SK-N-SH treated with all-trans-retinoic acid at 6 μM for 48 hours (cell line): Measurements from ENCODE around the gene LRATD1.

Experiments
- ATAC-seq: fragments of 200-7000 bp; cut with Tn5 transposase; 3 replicates; pipeline ENCODE4 v1.9.1; 2020; ENCODE audit warnings: mild to moderate bottlenecking, moderate library complexity
- ARNTL ChIP-seq: fragments of 450-650 bp; formaldehyde crosslinking; IDR thresholded peaks from 2 replicates; pipeline ENCODE4 v1.5.0; 2020; ENCODE audit warnings: low read depth, mild to moderate bottlenecking, moderate library complexity, borderline replicate concordance
- CSDC2 ChIP-seq: fragments of 250-450 bp; sonication (Bioruptor Pico); IDR thresholded peaks from 2 replicates; pipeline ENCODE4 v1.5.0; 2020; ENCODE audit warnings: mild to moderate bottlenecking, moderate library complexity
- ESRRG ChIP-seq: fragments of 250-450 bp; sonication (Bioruptor Pico); IDR thresholded peaks from 2 replicates; pipeline ENCODE4 v1.6.1; 2021; ENCODE audit warnings: mild to moderate bottlenecking
- GLIS3 ChIP-seq: fragments of 250-450 bp; sonication (Bioruptor Pico); IDR thresholded peaks from 2 replicates; pipeline ENCODE4 v1.5.0; 2020; ENCODE audit warnings: mild to moderate bottlenecking, moderate library complexity
- ISL1 ChIP-seq: fragments of 250-450 bp; sonication (Bioruptor Pico); IDR thresholded peaks from 2 replicates; pipeline ENCODE4 v2.1.2; 2022; ENCODE audit warnings: mild to moderate bottlenecking, moderate library complexity
- OSR1 ChIP-seq: fragments of 250-450 bp; sonication (Bioruptor Pico); IDR thresholded peaks from 2 replicates; pipeline ENCODE4 v1.8.0; 2022; ENCODE audit warnings: moderate library complexity, mild to moderate bottlenecking, inconsistent platforms
- PPARA ChIP-seq: fragments of 250-450 bp; sonication (Bioruptor Pico); IDR thresholded peaks from 2 replicates; pipeline ENCODE4 v1.5.0; 2020; ENCODE audit warnings: mild to moderate bottlenecking, borderline replicate concordance
- SNAI2 ChIP-seq: fragments of 250-450 bp; sonication (Bioruptor Pico); IDR thresholded peaks from 2 replicates; pipeline ENCODE4 v1.5.0; 2020; ENCODE audit warnings: mild to moderate bottlenecking, moderate library complexity
- TCF4 ChIP-seq: fragments of 250-450 bp; sonication (Bioruptor Pico); IDR thresholded peaks from 2 replicates; pipeline ENCODE4 v1.8.0; 2021; ENCODE audit warnings: mild to moderate bottlenecking, moderate library complexity, borderline replicate concordance
- TOX ChIP-seq: fragments of 250-450 bp; sonication (Bioruptor Pico); IDR thresholded peaks from 2 replicates; pipeline ENCODE4 v1.8.0; 2021; ENCODE audit warnings: mild to moderate bottlenecking, moderate library complexity, borderline replicate concordance
- ZC3H10 ChIP-seq: fragments of 250-450 bp; sonication (Bioruptor Pico); IDR thresholded peaks from 2 replicates; pipeline ENCODE4 v1.5.1; 2021; ENCODE audit warnings: mild to moderate bottlenecking, moderate library complexity
- ZFP30 ChIP-seq: fragments of 450-650 bp; formaldehyde crosslinking; IDR thresholded peaks from 2 replicates; pipeline ENCODE4 v1.5.0; 2022; ENCODE audit warnings: mild to moderate bottlenecking, moderate library complexity
- ZNF565 ChIP-seq: fragments of 450-650 bp; formaldehyde crosslinking; conservative IDR thresholded peaks from 2 replicates; pipeline ENCODE4 v1.5.0; 2020; ENCODE audit warnings: low read depth, mild to moderate bottlenecking, moderate library complexity
- ZNF70 ChIP-seq: fragments of 450-650 bp; formaldehyde crosslinking; IDR thresholded peaks from 2 replicates; pipeline ENCODE4 v1.5.0; 2020; ENCODE audit warnings: mild to moderate bottlenecking, moderate library complexity
- ZNF8 ChIP-seq: fragments of 450-650 bp; formaldehyde crosslinking; IDR thresholded peaks from 2 replicates; pipeline ENCODE4 v1.5.0; 2020; ENCODE audit warnings: mild to moderate bottlenecking, moderate library complexity
- TF ChIP-seq, protein P1 (sequence below): fragments of 250-450 bp; sonication (Bioruptor Pico); IDR thresholded peaks from 2 replicates; pipeline ENCODE4 v1.8.0; 2020; ENCODE audit warnings: mild to moderate bottlenecking, moderate library complexity, borderline replicate concordance
- TF ChIP-seq, protein P2 (sequence below): fragments of 250-450 bp; sonication (Bioruptor Pico); IDR thresholded peaks from 2 replicates; pipeline ENCODE4 v1.5.1; 2020; ENCODE audit warnings: low read depth, mild to moderate bottlenecking, moderate library complexity
- TF ChIP-seq, protein P3 (sequence below): fragments of 250-450 bp; sonication (Bioruptor Pico); IDR thresholded peaks from 2 replicates; pipeline ENCODE4 v1.5.0; 2020; ENCODE audit warnings: mild to moderate bottlenecking, moderate library complexity
- TF ChIP-seq, protein P4 (sequence below): fragments of 250-450 bp; sonication (Bioruptor Pico); IDR thresholded peaks from 2 replicates; pipeline ENCODE4 v1.5.1; 2021; ENCODE audit warnings: mild to moderate bottlenecking, moderate library complexity
- TF ChIP-seq, protein P5 (sequence below): fragments of 250-450 bp; sonication (Bioruptor Pico); IDR thresholded peaks from 2 replicates; pipeline ENCODE4 v1.8.0; 2021; ENCODE audit warnings: low read depth, mild to moderate bottlenecking, moderate library complexity, borderline replicate concordance

LRATD1 gene

DNA sequence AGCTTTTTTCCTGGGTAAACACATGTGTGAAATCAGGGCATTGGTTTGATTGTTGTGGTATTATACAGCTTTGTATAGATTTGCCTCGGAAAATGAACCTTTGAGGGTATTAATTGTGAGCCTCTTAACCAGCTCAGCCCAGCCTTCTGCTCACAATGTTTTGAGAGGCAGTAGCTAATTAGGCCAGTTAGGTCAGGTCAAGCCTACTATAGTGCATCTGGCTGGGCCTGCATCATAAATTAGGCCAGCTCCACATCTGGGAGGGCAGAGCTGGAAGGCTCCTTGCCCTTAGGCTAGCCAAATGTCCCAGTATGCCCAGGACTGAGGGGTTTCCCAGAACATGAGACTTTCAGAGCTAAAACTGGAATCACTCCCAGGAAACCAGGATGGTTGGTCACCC, 43.0 kb downstream of the LRATD1 start:
- no peak for ATAC-seq

DNA sequence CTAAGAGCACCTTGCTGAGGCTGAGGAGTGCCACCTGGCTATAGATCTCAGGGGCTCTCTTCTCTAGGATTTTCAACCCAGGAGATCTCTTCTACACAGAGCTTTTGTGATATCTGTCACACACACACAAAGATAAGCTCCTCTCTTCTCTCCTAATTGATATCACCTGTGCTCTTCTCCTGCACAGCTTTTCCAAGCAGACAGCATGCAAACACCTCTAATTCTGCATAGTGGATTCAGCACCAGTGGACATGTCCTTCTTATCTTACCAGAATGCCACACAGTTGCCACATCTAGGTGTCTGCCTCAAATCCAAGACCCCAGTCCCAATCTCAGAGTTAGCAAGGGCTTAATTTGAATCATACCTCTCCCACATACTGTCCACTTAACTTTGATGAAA, 43.9 kb downstream of the LRATD1 start:
- TF ChIP-seq, protein P1, sequence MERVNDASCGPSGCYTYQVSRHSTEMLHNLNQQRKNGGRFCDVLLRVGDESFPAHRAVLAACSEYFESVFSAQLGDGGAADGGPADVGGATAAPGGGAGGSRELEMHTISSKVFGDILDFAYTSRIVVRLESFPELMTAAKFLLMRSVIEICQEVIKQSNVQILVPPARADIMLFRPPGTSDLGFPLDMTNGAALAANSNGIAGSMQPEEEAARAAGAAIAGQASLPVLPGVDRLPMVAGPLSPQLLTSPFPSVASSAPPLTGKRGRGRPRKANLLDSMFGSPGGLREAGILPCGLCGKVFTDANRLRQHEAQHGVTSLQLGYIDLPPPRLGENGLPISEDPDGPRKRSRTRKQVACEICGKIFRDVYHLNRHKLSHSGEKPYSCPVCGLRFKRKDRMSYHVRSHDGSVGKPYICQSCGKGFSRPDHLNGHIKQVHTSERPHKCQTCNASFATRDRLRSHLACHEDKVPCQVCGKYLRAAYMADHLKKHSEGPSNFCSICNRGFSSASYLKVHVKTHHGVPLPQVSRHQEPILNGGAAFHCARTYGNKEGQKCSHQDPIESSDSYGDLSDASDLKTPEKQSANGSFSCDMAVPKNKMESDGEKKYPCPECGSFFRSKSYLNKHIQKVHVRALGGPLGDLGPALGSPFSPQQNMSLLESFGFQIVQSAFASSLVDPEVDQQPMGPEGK (CRISPR knock-in tag), result no peak
- TF ChIP-seq ZNF8 (no peak), OSR1 (no peak), TCF4 (CRISPR knock-in tag) (no peak), ZFP30 (CRISPR knock-in tag) (no peak), ARNTL (no peak), ESRRG (CRISPR knock-in tag) (no peak), SNAI2 (CRISPR knock-in tag) (no peak)
- TF ChIP-seq, protein P2, sequence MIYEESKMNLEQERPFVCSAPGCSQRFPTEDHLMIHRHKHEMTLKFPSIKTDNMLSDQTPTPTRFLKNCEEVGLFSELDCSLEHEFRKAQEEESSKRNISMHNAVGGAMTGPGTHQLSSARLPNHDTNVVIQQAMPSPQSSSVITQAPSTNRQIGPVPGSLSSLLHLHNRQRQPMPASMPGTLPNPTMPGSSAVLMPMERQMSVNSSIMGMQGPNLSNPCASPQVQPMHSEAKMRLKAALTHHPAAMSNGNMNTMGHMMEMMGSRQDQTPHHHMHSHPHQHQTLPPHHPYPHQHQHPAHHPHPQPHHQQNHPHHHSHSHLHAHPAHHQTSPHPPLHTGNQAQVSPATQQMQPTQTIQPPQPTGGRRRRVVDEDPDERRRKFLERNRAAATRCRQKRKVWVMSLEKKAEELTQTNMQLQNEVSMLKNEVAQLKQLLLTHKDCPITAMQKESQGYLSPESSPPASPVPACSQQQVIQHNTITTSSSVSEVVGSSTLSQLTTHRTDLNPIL (CRISPR knock-in tag), result no peak
- no peak for ATAC-seq

More for the DNA sequence above, 43.0 kb downstream of the LRATD1 start:
- TF ChIP-seq, protein P1 (CRISPR knock-in tag), result no peak
- TF ChIP-seq GLIS3 (CRISPR knock-in tag) (no peak), SNAI2 (CRISPR knock-in tag) (no peak), ZFP30 (CRISPR knock-in tag) (no peak), CSDC2 (CRISPR knock-in tag) (no peak), ISL1 (CRISPR knock-in tag) (no peak), ZC3H10 (CRISPR knock-in tag) (no peak)
- TF ChIP-seq, protein P3, sequence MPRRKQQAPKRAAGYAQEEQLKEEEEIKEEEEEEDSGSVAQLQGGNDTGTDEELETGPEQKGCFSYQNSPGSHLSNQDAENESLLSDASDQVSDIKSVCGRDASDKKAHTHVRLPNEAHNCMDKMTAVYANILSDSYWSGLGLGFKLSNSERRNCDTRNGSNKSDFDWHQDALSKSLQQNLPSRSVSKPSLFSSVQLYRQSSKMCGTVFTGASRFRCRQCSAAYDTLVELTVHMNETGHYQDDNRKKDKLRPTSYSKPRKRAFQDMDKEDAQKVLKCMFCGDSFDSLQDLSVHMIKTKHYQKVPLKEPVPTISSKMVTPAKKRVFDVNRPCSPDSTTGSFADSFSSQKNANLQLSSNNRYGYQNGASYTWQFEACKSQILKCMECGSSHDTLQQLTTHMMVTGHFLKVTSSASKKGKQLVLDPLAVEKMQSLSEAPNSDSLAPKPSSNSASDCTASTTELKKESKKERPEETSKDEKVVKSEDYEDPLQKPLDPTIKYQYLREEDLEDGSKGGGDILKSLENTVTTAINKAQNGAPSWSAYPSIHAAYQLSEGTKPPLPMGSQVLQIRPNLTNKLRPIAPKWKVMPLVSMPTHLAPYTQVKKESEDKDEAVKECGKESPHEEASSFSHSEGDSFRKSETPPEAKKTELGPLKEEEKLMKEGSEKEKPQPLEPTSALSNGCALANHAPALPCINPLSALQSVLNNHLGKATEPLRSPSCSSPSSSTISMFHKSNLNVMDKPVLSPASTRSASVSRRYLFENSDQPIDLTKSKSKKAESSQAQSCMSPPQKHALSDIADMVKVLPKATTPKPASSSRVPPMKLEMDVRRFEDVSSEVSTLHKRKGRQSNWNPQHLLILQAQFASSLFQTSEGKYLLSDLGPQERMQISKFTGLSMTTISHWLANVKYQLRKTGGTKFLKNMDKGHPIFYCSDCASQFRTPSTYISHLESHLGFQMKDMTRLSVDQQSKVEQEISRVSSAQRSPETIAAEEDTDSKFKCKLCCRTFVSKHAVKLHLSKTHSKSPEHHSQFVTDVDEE, result no peak
- TF ChIP-seq, protein P4, sequence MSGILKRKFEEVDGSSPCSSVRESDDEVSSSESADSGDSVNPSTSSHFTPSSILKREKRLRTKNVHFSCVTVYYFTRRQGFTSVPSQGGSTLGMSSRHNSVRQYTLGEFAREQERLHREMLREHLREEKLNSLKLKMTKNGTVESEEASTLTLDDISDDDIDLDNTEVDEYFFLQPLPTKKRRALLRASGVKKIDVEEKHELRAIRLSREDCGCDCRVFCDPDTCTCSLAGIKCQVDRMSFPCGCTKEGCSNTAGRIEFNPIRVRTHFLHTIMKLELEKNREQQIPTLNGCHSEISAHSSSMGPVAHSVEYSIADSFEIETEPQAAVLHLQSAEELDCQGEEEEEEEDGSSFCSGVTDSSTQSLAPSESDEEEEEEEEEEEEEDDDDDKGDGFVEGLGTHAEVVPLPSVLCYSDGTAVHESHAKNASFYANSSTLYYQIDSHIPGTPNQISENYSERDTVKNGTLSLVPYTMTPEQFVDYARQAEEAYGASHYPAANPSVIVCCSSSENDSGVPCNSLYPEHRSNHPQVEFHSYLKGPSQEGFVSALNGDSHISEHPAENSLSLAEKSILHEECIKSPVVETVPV, result no peak

DNA sequence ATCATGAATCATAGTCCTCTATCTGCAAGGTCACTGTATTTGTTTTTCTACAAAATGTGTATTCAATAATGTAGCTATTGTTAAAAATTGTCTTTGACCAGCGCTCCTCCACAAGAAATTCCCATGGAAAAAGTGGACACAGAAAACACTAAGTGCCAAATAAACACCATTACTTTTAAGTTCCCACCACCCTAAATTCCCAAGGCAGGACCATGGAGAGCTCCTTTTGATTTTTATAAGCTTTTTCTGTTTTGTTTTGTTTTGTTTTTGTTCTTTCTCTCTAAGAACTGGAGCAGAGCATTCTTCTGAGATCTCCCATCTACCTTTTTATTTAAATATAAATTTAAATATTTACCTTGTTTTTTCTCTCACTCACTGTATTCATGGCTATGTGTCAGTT, 44.5 kb downstream of the LRATD1 start:
- no peak for ATAC-seq
- TF ChIP-seq ZNF70 (CRISPR knock-in tag) (no peak), ZC3H10 (CRISPR knock-in tag) (no peak)
- TF ChIP-seq, protein P5, sequence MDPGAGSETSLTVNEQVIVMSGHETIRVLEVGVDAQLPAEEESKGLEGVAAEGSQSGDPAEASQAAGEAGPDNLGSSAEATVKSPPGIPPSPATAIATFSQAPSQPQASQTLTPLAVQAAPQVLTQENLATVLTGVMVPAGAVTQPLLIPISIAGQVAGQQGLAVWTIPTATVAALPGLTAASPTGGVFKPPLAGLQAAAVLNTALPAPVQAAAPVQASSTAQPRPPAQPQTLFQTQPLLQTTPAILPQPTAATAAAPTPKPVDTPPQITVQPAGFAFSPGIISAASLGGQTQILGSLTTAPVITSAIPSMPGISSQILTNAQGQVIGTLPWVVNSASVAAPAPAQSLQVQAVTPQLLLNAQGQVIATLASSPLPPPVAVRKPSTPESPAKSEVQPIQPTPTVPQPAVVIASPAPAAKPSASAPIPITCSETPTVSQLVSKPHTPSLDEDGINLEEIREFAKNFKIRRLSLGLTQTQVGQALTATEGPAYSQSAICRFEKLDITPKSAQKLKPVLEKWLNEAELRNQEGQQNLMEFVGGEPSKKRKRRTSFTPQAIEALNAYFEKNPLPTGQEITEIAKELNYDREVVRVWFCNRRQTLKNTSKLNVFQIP, result no peak

DNA sequence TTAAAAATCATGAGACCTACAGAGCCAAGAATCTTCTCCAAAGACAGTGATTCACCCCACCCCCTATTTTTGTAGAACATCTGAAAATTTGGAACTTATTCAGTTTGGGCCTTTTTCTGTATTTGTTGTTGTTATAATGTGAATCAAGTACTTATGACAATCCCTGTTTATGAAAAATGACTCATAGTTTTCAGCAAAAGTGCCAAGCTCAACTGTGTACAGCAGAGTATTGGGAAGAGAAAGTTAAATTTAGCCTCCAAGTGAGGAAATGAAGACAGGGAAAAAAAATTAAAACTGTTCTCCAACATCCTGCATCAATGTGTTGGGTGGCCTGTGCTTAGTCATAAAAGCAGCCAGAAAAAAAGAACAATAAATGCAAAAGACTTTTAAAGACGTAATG, 46.2 kb downstream of the LRATD1 start:
- no peak for TF ChIP-seq TCF4 (CRISPR knock-in tag)
- TF ChIP-seq SNAI2 (CRISPR knock-in tag), result no peak
- no peak for TF ChIP-seq ZNF565 (CRISPR knock-in tag)
- TF ChIP-seq PPARA (CRISPR knock-in tag), result no peak
- TF ChIP-seq TOX (CRISPR knock-in tag), result no peak
- TF ChIP-seq, protein P3, result no peak
- no peak for TF ChIP-seq ARNTL
- TF ChIP-seq ZFP30 (CRISPR knock-in tag), result no peak
- no peak for TF ChIP-seq CSDC2 (CRISPR knock-in tag)
- ATAC-seq, result no peak
